Activated CD4-positive, alpha-beta T cell treated with anti-CD3 and anti-CD28 coated beads, Interleukin-2, amount 50 U/mL, for 4 hours (primary cell): ENCODE results near the gene ZNF793.
A peak's percentile ranks its signal among the peaks of the same experiment; 100 is the strongest.

Source experiments
- DNase-seq, 2 experiments: peaks; one replicate each; pipeline ENCODE4 v3.0.0-alpha.2; 2020

The ZNF793 gene

DNA sequence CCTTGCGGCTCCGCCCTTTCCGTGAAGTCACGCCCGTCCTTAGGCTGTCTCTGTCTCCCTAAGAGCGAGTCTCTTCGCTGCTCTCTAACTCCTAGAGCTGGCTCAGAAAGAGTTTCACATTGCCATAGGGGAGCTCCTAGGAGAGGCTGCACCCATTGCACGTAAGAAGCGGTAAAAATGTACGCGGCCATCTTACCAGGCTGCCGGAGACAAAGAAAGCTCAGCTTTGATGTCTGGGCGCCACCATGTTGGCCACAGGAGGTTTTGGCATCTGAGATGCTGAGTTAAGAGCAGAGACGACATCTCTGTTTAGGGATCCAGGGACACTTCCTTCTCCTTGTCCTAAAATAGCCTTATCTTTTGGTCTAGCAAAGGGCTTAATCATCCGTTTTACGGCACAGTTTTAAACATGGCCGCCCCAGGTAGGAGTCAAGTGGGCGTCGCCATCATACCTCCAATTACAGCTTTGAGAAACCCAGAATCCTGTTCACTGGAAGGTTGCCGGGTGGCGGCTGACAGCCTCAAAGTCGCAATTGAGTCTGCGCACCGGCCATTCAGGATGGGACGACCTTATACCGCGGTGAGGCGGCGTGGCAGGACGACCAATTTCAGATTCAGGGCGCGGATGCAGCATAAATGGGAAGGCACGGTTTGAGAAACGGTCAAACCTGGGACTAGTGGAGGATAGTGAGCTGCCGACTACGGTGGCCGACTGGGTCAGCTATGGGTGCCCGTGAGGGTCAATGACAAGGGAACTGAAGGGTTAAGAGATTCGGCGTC lies at the start of gene ZNF793:
TSS of gene ZNF793 (plus strand) at position 553 of the 780 bp plus-strand sequence. CDS start 16,501 bp downstream, outside the sequence.
- DNase-seq = peak; percentile 74 to 76

- DNase-seq = no peak
Measured at GRCh38 chr19:37466277-37466797, 40.4 kb upstream of the ZNF793 start.

GRCh38 chr19:37466798-37467607 lies 39.7 kb upstream of the ZNF793 start, which contains the start of gene ZNF569:
TSS of gene ZNF569 (minus strand) at chr19:37467444. CDS start at chr19:37444921, 22,523 bp downstream.
- peak; percentile 85 to 86 for DNase-seq

DNA sequence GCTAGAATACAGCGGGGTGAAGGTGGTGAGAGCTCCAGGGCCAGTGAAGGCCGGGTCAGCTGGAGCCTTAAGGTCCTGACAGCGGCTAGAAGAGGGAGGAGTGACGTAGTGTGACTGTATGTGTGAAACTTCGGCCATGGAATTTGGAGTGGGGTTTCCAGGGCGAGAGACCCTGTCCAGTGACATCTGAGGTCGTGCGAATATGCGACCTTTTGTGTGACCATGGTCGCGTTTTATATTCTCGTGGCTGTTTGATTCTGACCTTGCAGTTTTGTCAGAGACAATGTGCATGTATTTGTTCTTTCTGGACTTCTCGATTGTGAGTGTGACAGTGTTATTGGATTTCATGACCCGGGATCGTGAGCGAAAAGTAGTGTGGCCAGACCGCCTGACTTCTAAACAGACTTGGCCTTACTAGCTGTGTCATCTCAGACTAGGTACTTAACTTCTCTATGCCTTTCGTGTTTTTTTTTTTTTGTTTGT lies 39.1 kb upstream of the ZNF793 start:
- no peak for DNase-seq

DNA sequence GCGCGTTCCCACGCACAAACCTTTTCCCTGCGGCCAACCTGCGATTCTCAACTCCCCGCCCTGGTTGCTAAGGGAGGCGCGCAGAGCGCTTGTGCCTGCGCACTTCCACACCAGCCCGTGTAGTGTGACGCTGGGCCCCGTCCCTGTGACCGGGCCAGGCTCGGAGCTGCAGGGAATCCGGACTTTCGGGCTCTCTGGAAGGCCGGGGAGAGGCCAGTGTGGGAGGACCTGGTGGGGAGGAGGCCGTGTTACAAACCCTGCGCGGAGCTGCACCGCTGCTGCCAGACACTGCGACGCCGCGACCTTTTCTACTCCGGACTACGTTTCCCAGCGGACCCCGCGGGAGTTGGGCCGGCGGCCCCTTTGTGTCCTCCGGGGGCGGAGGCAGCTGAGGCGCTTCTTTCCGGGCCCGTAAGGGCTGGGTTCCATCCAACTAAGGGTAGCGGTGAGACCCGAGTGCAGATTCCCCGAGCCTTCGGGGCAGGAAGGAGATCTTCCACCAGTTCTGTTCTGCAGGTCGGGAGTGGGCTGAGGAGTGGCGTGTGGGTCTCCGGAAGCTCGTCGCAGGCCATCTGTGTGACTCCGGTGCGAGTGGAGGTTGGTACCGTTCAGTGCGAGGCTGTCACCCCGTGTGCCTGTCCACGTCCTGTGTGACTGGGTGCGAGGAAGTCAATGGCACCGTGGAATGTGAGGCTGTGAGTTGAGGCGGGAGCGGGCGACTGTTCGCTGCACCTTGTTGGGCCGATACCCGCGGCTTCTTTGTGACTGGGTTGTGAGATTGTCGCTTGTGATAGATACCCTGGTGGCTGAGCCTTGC lies 37.6 kb upstream of the ZNF793 start, which contains the start of gene ZNF570:
TSS of gene ZNF570 (plus strand) at position 396 of the 817 bp plus-strand sequence. CDS start 999 bp downstream, outside the sequence.
- DNase-seq = peak; percentile 84 to 86

GRCh38 chr19:37470216-37470615 lies 36.5 kb upstream of the ZNF793 start:
- no peak for DNase-seq

GRCh38 chr19:37472165-37472564 lies 34.6 kb upstream of the ZNF793 start:
- no peak for DNase-seq

- no peak for DNase-seq
Measured at GRCh38 chr19:37484406-37485168, 22.2 kb upstream of the ZNF793 start.

DNA sequence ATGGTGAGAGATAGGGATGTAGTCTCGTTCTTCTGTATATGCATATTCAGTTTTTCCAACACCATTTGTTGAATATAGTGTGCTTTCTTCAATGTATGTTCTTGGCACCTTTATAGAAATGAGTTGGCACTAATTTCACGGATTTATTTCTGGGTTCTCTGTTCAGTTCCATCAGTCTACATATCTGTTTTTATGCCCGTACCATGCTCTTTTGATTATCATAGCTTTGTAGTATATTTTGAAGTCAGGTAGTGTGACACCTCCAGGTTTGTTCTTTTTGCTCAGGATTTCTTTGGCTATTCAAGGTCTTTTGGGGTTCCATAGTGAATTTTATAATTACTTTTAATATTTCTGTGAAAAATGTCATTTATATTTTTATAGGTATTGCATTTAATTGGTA lies 14.5 kb upstream of the ZNF793 start:
- DNase-seq = no peak

GRCh38 chr19:37505958-37506386 lies 767 bp upstream of the ZNF793 start:
- DNase-seq = no peak

- no peak for DNase-seq
Measured at GRCh38 chr19:37507167-37507464, 377 bp downstream of the ZNF793 start.

DNA sequence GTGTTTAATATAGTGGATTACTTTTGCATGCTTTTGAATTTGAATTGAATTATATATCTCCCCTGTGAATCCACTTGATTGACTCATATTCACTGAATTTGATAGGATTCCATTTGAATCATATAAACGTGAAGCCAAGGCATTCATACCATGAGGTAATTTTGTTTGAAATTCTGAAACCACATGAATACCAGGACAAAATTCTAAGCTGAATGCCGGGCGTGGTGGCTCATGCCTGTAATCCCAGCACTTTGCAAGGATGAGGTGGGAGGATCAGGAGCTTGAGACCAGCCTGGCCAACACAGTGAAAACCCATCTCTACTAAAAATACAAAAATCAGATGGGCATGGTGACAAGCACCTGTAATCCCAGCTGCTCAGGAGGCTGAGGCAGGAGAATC lies 4.4 kb downstream of the ZNF793 start:
- DNase-seq = no peak

DNA sequence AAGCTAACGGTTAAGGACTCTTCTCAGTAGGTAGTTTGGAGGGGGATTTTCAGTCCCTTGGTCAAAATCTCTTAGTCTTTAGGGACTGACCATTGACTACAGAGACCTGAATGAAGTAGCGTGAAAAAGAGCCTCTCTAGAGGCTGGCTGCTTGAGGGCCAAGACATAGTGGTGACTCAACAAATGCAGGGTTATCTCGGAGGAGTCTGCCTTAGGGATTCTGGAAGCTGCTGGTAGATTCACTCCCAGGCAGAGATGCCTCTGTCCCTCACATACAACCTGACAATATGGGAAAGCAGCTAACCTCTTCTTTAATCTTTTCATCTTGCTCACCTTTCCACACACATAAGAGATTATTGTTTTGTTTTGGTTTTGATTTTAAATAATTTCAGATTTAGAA lies 5.1 kb downstream of the ZNF793 start:
- DNase-seq = no peak

DNA sequence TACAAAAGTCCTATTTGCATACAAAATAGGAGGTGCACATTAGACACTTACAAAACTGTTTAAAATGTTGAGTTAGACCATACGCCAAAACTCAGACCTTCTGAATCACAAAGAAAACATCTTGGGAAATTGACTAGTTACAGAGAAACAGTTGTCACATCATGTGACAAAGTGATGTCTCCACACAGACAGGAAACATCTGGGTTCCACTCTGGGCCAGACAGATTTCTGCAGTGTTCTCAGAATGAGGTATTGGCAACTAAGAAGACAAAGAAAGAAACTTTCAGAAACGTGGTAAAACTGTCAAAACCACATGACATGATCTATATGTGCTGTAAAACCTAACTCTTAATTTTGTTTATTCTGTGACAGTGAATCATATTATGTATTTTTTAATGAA lies 6.7 kb downstream of the ZNF793 start:
- no peak for DNase-seq

- no peak for DNase-seq
Measured at GRCh38 chr19:37519890-37520289, 13.2 kb downstream of the ZNF793 start.

- DNase-seq = no peak
Measured at GRCh38 chr19:37537391-37537947, 30.7 kb downstream of the ZNF793 start.

GRCh38 chr19:37551129-37551993 lies 44.6 kb downstream of the ZNF793 start:
- peak; percentile 10 to 12 for DNase-seq

- DNase-seq = no peak
Measured at GRCh38 chr19:37563518-37563917, 56.8 kb downstream of the ZNF793 start.

DNA sequence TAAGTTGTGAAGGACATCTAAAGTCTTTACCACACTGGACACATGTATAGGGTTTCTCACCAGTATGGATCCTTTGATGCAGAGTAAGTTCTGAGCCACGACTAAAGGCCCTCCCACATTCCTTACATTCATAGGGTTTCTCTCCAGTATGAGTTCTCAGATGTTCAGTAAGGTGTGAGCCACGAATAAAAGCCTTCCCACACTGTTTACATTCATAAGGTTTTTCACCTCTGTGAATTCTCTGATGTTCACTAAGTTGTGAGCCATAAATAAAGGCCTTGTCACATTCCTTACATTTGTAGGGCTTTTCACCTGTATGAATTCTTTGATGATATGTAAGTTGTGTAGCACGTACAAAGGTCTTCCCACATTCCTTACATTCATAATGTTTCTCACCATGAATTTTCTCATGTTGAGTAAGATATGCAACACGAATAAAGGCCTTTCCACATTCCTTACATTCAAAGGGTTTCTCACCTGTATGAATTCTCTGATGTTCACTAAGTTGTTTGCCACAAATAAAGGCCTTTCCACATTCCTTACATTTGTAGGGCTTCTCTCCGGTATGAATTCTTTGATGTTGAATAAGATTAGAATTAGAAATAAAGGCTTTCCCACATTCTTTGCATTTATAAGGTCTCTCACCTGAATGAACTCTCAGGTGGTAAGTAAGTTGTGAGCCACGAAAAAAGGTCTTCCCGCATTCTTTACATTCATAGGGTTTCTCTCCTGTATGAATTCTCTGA lies 58.1 kb downstream of the ZNF793 start:
- no peak for DNase-seq

GRCh38 chr19:37565370-37565669 lies 58.6 kb downstream of the ZNF793 start:
- no peak for DNase-seq
